HG03520 (cell line): ENCODE data around the gene CCDC85C.

ENCODE experiments used
- ATAC-seq: cut with Tn5 transposase; IDR thresholded peaks from one replicate; pipeline ENCODE4 v1.9.1; 2021; ENCODE audit warnings: mild to moderate bottlenecking, moderate library complexity; ENCODE audit not compliant: unreplicated experiment

Gene CCDC85C

GRCh38 chr14:99630202-99630601 is 26.2 kb upstream of the CCDC85C start:
- no peak for ATAC-seq

- no peak for ATAC-seq
Measured at GRCh38 chr14:99628887-99629618, 25.0 kb upstream of the CCDC85C start.

- no peak for ATAC-seq
Measured at GRCh38 chr14:99627510-99628381, 23.7 kb upstream of the CCDC85C start.

GRCh38 chr14:99627100-99627499 is 23.1 kb upstream of the CCDC85C start:
- no peak for ATAC-seq

- ATAC-seq: no peak
Measured at GRCh38 chr14:99626041-99626648, 22.1 kb upstream of the CCDC85C start.

- ATAC-seq: no peak
Measured at GRCh38 chr14:99625476-99625875, 21.5 kb upstream of the CCDC85C start.

- ATAC-seq: no peak
Measured at GRCh38 chr14:99624971-99625370, 21.0 kb upstream of the CCDC85C start.

- ATAC-seq: no peak
Measured at GRCh38 chr14:99624024-99624423, 20.0 kb upstream of the CCDC85C start.

- no peak for ATAC-seq
Measured at GRCh38 chr14:99621948-99622347, 17.9 kb upstream of the CCDC85C start.

GRCh38 chr14:99619835-99620834 is 16.1 kb upstream of the CCDC85C start:
- no peak for ATAC-seq

- ATAC-seq: no peak
Measured at GRCh38 chr14:99616832-99617800, 13.1 kb upstream of the CCDC85C start.

- no peak for ATAC-seq
Measured at GRCh38 chr14:99615497-99616157, 11.6 kb upstream of the CCDC85C start.

GRCh38 chr14:99612738-99613330 is 8.8 kb upstream of the CCDC85C start:
- no peak for ATAC-seq

GRCh38 chr14:99612071-99612737 is 8.2 kb upstream of the CCDC85C start:
- ATAC-seq: no peak

- no peak for ATAC-seq
Measured at GRCh38 chr14:99611646-99612045, 7.6 kb upstream of the CCDC85C start.

- no peak for ATAC-seq
Measured at GRCh38 chr14:99609245-99610170, 5.5 kb upstream of the CCDC85C start.

GRCh38 chr14:99608591-99608990 is 4.6 kb upstream of the CCDC85C start:
- ATAC-seq: no peak
